T-cell (primary cell): ENCODE data around the gene RELCH. TPM values are rescaled to one million over a fixed set of nuclear protein-coding genes. Genes with fewer than 3 reads are reported as not detected.

ENCODE experiments used
- ATAC-seq, 4 experiments: fragments of 200-7000 bp in 3 of 4; fragments of 150-1000 bp in 1 of 4; cut with Tn5 transposase; replicated peaks in 1 of 4; 1 replicate in 3 of 4; 2 replicates in 1 of 4; pipeline ENCODE4 v1.10.0; 2021; ENCODE audit warnings: moderate library complexity in 3 of 4, mild to moderate bottlenecking in 2 of 4, moderate number of reproducible peaks in 1 of 4
- CTCF ChIA-PET, 2 donors: fragments of 300-600 bp; sonication (Branson Sonifier 250); formaldehyde crosslinking; loops; one replicate each; lab custom pipeline; 2022; ENCODE audit warnings: antibody characterized with exemption in 2 of 2; lab: Charles Lee
- POLR2A ChIA-PET, 2 donors: fragments of 300-600 bp; sonication (Branson Sonifier 250); formaldehyde crosslinking; loops; one replicate each; lab custom pipeline; 2022; ENCODE audit warnings: antibody characterized with exemption in 2 of 2; lab: Charles Lee
- DNase-seq, 35 experiments: peaks; one replicate each; pipeline versions ENCODE4 v3.0.0 to v3.0.0-alpha.2; 2013 to 2023
- H3K27ac ChIP-seq: one replicate; pipeline ENCODE4 v1.5.1; 2013; ENCODE audit warnings: low read length
- H3K27me3 ChIP-seq, 2 experiments: replicated peaks in 1 of 2; 1 replicate in 1 of 2; 2 replicates in 1 of 2; pipeline versions ENCODE4 v1.6.1 to v1.7.0; 2013; ENCODE audit warnings: low read length in 1 of 2, mixed read lengths in 1 of 2; ENCODE audit not compliant: control insufficient read depth in 2 of 2, insufficient read depth in 2 of 2; ENCODE audit errors: extremely low read depth in 1 of 2
- H3K36me3 ChIP-seq, 2 donors: 1 replicate in 1 of 2; 2 replicates in 1 of 2; pipeline versions ENCODE4 v1.6.1 to v1.7.0; 2013; ENCODE audit warnings: low read length in 1 of 2; ENCODE audit not compliant: control insufficient read depth in 2 of 2, insufficient read depth in 1 of 2; ENCODE audit errors: extremely low read depth in 1 of 2
- H3K4me1 ChIP-seq, 2 experiments: 1 replicate in 1 of 2; 2 replicates in 1 of 2; pipeline versions ENCODE4 v1.6.1 to v1.7.0; 2013; ENCODE audit warnings: low read length in 2 of 2, mixed read lengths in 1 of 2; ENCODE audit not compliant: insufficient read depth in 2 of 2, control insufficient read depth in 1 of 2; ENCODE audit errors: extremely low read depth in 1 of 2
- H3K4me3 ChIP-seq, 2 donors: 1 replicate in 1 of 2; 2 replicates in 1 of 2; pipeline versions ENCODE4 v1.5.1 to v1.7.0; 2013; ENCODE audit warnings: mild to moderate bottlenecking in 2 of 2, low read length in 1 of 2, moderate library complexity in 1 of 2; ENCODE audit not compliant: control insufficient read depth in 1 of 2; ENCODE audit errors: extremely low read depth in 1 of 2
- H3K9me3 ChIP-seq: 2 replicates; pipeline ENCODE4 v1.7.0; 2013
- H3K27ac Mint-ChIP-seq, 2 donors: one replicate each; pipeline ENCODE4 v1.8.0; 2020 to 2021; ENCODE audit warnings: mild to moderate bottlenecking in 2 of 2, mixed read lengths in 2 of 2
- H3K27me3 Mint-ChIP-seq, 2 donors: one replicate each; pipeline ENCODE4 v1.8.0; 2021 to 2022; ENCODE audit warnings: mixed read lengths in 2 of 2
- H3K36me3 Mint-ChIP-seq: one replicate; pipeline ENCODE4 v1.8.0; 2021; ENCODE audit warnings: mixed read lengths
- H3K4me1 Mint-ChIP-seq, 3 donors: one replicate each; pipeline ENCODE4 v1.8.0; 2020 to 2022; ENCODE audit warnings: mixed read lengths in 3 of 3, mild to moderate bottlenecking in 1 of 3
- H3K4me3 Mint-ChIP-seq, 3 donors: one replicate each; pipeline ENCODE4 v1.8.0; 2020 to 2022; ENCODE audit warnings: mild to moderate bottlenecking in 3 of 3, mixed read lengths in 3 of 3, moderate library complexity in 3 of 3
- H3K9me3 Mint-ChIP-seq, 3 donors: one replicate each; pipeline ENCODE4 v1.8.0; 2020 to 2022; ENCODE audit warnings: mixed read lengths in 3 of 3
- WGBS: methylation state at CpG from one replicate; pipeline ENCODE4 v1.1.5; 2013; ENCODE audit warnings: missing lambda C conversion rate; ENCODE audit not compliant: insufficient coverage; 5-methylcytosine and 5-hydroxymethylcytosine counted together
- total RNA-seq, 35 experiments: library from RNA in 6 of 35; stranded (reverse) in 6 of 35; fragments of 120-200 nt in 1 of 35; gene quantifications; one replicate each; pipeline versions ENCODE4 v1.2.1 to v1.2.4 and lab custom pipeline; 2013 to 2026

Gene RELCH
- total RNA-seq, 5 donors from 2014 or later (not counting 1 experiment from before 2014, with no cell fraction given) = 46.5 to 68.1 (median 51.5) TPM

DNA sequence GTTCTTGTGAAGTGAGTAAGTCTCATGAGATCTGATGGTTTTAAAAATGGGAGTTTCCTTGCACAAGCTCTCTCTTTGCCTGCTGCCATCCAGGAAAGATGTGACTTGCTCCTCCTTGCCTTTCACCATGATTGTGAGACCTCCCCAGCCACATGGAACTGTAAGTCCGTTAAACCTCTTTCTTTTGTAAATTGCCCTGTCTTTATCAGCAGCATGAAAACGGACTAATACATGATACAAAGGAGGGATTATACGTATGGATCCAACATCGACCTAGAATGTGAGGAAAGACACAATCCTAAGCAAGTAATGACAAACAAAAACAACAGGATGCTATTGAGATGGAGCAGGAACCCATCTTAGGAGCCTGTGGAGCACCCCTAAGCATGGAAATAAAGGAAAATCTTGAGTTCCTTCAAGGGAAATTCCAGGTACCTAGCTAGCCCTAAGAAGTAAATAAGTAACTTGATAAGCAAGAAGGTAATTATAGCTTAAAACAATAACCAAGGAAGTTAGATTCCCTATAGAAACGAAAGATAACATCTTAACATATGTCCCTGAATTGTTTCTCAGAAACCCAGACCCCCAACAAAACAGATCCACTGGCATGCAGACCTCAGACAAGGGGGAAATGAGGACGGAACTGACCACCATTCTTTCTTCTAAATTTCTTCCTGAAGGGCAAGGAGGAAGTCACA, 136.6 kb downstream of the RELCH start:
- no peak overlapping the region for H3K27ac ChIP-seq
- H3K4me1 ChIP-seq = peaks cover 7 to 20% of the 10 kb centered on the region in 2 experiments
- H3K9me3 ChIP-seq = no peaks in the 10 kb centered on the region
- no peak for ATAC-seq
- Mint-ChIP-seq H3K9me3 (no peaks in the 10 kb centered on the region), H3K27me3 (peaks cover 53 to 62% of the 10 kb centered on the region in 2 donors), H3K36me3 (peaks cover 3% of the 10 kb centered on the region), H3K4me1 (peaks cover 10 to 30% (median 18%) of the 10 kb centered on the region in 3 donors), H3K4me3 (peak overlapping the region; percentile 69 to 79 (median 70)), H3K27ac (no peak overlapping the region)
- 11% methylated on average over 1 of the region's 6 CpGs for WGBS
- POLR2A ChIA-PET = no interaction called here
- peaks cover 8 to 41% of the 10 kb centered on the region in 2 experiments for H3K27me3 ChIP-seq
- no peak overlapping the region for H3K4me3 ChIP-seq
- CTCF ChIA-PET = interaction anchor here (1.0 to 1.2 kb wide), 2 partner anchors 102 kb away, joined by 3 to 4 read pairs; no protein-coding TSS in a partner anchor
- no peak for DNase-seq
- no peaks in the 10 kb centered on the region for H3K36me3 ChIP-seq

DNA sequence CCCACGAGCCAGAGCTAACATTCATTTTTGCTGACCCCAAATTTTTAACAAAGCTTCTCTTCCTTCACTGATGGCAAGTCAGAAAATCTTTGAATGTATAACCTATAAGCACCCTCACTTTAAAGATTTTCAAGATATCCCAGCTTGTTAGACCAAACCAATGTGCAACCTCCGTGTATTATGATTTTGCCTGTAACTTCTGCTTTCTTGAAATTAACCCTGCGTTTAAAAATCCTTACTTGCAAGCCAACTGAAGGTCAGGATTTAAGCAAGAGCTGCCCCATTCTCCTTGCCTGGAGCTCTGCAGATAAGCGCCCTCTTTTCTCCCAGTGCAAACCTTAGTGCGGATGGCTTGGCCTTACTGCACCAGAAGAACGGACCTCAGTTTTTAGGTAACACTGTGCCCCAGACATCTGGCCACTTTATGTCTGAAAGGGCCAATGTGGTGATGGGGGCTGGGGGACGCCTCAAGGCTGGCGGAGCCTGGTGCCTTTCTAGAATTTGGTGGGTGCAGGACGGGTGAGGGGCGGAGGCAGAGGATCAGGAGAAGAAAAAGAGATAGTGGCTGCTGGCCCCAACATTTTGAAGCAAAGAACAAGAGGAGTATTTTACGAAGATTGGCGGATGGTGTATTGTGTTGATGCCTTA, 137.2 kb downstream of the RELCH start:
- WGBS = 47% methylated on average over 9 of the region's 12 CpGs
- peaks cover 3% of the 10 kb centered on the region for H3K36me3 Mint-ChIP-seq
- H3K27ac Mint-ChIP-seq = peak overlapping the region in 1 of 2 donors; percentile 53
- ChIA-PET POLR2A (no interaction called here), CTCF (interaction anchor here (1.0 to 1.2 kb wide), 2 partner anchors 101 to 102 kb away, joined by 3 to 4 read pairs; no protein-coding TSS in a partner anchor)
- H3K9me3 ChIP-seq = no peaks in the 10 kb centered on the region
- H3K4me3 ChIP-seq = no peak overlapping the region
- H3K27ac ChIP-seq = no peak overlapping the region
- H3K4me1 Mint-ChIP-seq = peaks cover 14 to 32% (median 20%) of the 10 kb centered on the region in 3 donors
- no peak for ATAC-seq
- H3K4me1 ChIP-seq = peaks cover 7 to 23% of the 10 kb centered on the region in 2 experiments
- no peaks in the 10 kb centered on the region for H3K9me3 Mint-ChIP-seq
- DNase-seq = peak in 1 of 35 experiments; percentile 6
- H3K4me3 Mint-ChIP-seq = peak overlapping the region; percentile 69 to 79 (median 70)
- H3K36me3 ChIP-seq = no peaks in the 10 kb centered on the region
- H3K27me3 ChIP-seq = peaks cover 8 to 44% of the 10 kb centered on the region in 2 experiments
- peaks cover 59 to 68% of the 10 kb centered on the region in 2 donors for H3K27me3 Mint-ChIP-seq

DNA sequence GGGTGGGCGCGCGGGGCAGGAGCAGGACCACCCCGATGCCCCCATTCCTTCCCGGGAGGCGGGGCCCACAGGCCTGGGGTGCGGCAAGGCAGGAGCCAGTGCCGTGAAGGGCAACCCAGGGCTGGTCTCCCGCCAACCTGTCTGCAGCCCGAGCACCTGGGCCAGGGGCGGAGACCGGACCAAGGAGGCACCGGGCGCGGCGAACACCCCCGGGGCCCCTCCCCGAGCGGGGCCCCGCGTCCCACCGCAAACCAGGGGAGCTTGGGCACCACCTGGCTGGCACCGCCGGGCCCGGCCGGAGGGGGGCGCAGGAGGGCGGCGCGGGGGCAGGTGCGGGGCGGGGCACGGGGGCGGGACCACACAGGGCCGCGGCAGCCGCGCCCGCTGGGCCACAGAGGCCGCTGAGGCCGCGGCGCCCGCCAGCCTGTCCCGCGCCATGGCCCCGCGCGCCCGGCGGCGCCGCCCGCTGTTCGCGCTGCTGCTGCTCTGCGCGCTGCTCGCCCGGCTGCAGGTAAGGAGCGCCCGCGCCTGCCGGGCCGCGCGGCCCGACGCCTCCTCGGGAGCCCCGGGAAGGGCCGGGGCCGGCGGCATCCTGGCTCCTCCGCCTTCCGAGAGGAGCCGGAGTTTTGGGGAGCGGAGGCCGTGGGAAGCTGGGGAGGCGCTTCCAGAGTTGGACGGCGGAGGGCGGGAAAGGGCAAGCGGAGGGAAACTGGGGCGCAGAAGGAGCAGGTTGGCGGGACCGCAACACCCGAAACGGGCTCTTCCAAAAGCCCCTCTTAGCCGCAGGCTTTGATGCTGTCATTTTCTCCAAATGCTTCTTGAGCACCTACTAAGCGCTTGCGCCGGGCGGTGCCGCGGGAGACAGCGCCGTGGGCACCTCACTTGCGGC, 138.1 kb downstream of the RELCH start, which contains the start of gene TNFRSF11A:
Gene TNFRSF11A (plus strand): TSS at position 394 of the 889 bp plus-strand sequence. CDS start 43 bp downstream, at position 437.
- Mint-ChIP-seq H3K27me3 (peaks cover 68 to 74% of the 10 kb centered on the region in 2 donors), H3K27ac (peak within 1 kb of the TSS in 1 of 2 donors; percentile 53), H3K4me1 (peaks cover 22 to 41% (median 28%) of the 10 kb centered on the region in 3 donors), H3K9me3 (no peaks in the 10 kb centered on the region), H3K4me3 (peak within 1 kb of the TSS; percentile 75 to 81 (median 79)), H3K36me3 (peaks cover 3% of the 10 kb centered on the region)
- Histone ChIP-seq H3K4me1 (peaks cover 13 to 32% of the 10 kb centered on the region in 2 experiments), H3K36me3 (no peaks in the 10 kb centered on the region), H3K27ac (no peak within 1 kb of the TSS), H3K9me3 (no peaks in the 10 kb centered on the region), H3K4me3 (peak within 1 kb of the TSS; percentile 49 to 95), H3K27me3 (peaks cover 8 to 50% of the 10 kb centered on the region in 2 experiments)
- ATAC-seq = peak; percentile 81 to 86 (median 84)
- DNase-seq = peak in 32 of 35 experiments; percentile 19 to 71 (median 45)
- ChIA-PET POLR2A (no interaction called here), CTCF (interaction anchor here (0.6 to 1.2 kb wide), 3 partner anchors 100 to 419 kb away, joined by 3 to 4 read pairs (median 3); no protein-coding TSS in a partner anchor)
- whole genome bisulfite sequencing = 1% methylated on average over 96 of the region's 99 CpGs

DNA sequence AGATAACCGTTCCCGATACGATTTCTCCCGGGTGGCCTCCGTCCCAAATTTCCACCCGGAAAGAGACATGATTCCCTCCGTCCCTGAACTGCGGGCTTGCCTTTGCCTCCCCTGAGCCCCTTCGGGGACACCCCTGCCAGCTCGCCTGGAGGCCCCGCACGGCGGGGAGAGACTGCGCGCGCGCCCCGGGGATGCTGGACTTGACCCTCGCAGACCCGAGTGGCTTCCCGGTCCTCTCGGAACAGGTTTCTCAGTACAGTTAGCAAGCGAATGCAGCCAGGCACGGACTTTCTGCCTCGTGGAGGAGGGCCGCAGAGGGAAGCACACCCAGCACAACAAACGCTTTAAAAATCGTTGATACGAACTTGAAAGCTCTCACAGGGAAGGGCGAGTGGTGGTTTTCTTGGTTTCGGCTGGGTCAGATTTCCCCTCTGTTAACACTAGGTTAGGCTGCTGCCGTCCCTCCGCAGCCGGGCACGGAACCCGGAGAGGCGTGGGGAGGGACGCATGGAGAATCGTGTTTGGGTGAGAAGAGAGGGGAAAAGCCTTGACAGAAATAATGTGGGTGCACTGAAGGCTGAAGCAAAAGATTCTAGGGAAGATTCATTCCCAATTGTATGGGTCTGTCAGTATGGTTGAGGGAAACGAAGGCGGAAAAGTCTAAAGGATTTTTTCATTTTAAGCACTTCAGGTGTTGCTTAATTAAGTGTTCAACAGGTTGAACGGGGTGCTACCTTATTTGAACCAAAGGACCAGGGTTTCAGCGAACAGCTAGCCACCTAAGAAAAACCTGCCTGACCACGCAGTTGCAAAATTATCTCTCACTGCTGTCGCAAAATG, 139.0 kb downstream of the RELCH start:
- ChIA-PET POLR2A (no interaction called here), CTCF (interaction anchor here (0.6 kb wide), 3 partner anchors 198 to 475 kb away, joined by 3 to 4 read pairs (median 3); no protein-coding TSS in a partner anchor)
- H3K4me1 ChIP-seq = peaks cover 15 to 36% of the 10 kb centered on the region in 2 experiments
- no peak overlapping the region for H3K27ac ChIP-seq
- H3K36me3 ChIP-seq = no peaks in the 10 kb centered on the region
- Mint-ChIP-seq H3K9me3 (no peaks in the 10 kb centered on the region), H3K4me1 (peaks cover 28 to 45% (median 31%) of the 10 kb centered on the region in 3 donors), H3K27ac (no peak overlapping the region), H3K4me3 (peak overlapping the region; percentile 75 to 81 (median 79)), H3K27me3 (peaks cover 70 to 78% of the 10 kb centered on the region in 2 donors), H3K36me3 (peaks cover 3% of the 10 kb centered on the region)
- H3K4me3 ChIP-seq = peak overlapping the region; percentile 49 to 95
- H3K27me3 ChIP-seq = peaks cover 8 to 56% of the 10 kb centered on the region in 2 experiments
- DNase-seq = peak in 11 of 35 experiments; percentile 2 to 27 (median 12)
- ATAC-seq = peak in 2 of 4 experiments; percentile 25 to 31
- no peaks in the 10 kb centered on the region for H3K9me3 ChIP-seq
- WGBS = 7% methylated on average over 44 of the region's 45 CpGs

DNA sequence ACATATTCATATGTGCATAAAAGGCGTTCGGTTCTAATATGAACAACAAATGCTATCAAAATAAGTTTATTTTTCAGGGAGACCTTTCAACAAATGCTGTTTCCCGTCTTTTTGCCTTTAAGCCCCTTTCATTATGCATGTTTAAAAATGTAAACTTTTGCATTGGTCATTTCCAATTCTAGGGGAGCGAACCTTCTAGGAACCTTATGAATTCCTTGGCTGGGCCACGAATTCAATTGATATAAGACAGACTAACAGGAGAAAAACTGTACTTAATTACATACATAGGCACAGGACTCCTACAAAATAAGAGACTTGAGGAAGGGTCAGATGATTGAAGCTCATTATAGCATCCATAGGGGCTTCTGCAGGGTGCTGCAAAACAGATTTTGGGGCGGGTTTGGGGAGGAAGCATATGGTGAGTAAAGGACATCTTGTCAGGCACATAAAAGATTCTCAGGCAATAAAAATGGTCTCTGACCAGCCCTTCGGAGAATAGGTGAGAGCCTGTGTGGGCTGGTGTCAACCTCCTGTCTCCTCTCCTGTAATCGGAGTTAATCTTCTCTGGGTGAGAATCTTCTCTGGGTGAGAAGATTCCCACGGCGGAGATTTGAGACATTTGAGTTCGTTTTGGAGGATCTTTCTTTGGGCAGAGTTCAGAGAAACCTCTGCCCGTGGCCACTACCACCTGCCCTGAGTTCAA, 139.7 kb downstream of the RELCH start:
- Histone ChIP-seq H3K4me3 (no peak overlapping the region), H3K27ac (no peak overlapping the region), H3K27me3 (peaks cover 8 to 61% of the 10 kb centered on the region in 2 experiments), H3K4me1 (peaks cover 15 to 36% of the 10 kb centered on the region in 2 experiments), H3K36me3 (no peaks in the 10 kb centered on the region), H3K9me3 (no peaks in the 10 kb centered on the region)
- WGBS = 80% methylated on average over 4 of the region's 12 CpGs
- Mint-ChIP-seq H3K27me3 (peaks cover 74 to 81% of the 10 kb centered on the region in 2 donors), H3K4me3 (peak overlapping the region; percentile 75 to 81 (median 79)), H3K36me3 (peaks cover 3% of the 10 kb centered on the region), H3K4me1 (peaks cover 31 to 52% (median 33%) of the 10 kb centered on the region in 3 donors), H3K27ac (no peak overlapping the region), H3K9me3 (no peaks in the 10 kb centered on the region)
- CTCF ChIA-PET = interaction anchor here in 1 of 2 donors (0.6 kb wide), 1 partner anchor 476 kb away, joined by 3 read pairs; no protein-coding TSS in a partner anchor
- ATAC-seq (no peak), DNase-seq (no peak)
- POLR2A ChIA-PET = no interaction called here
